NCI-H2081 treated with DMSO at 0.1 percent for 48 hours (cell line): ENCODE measurements around the gene SDC4.
"Not testable (repeated sequence)": the region's sequence is repeated elsewhere in the genome, so short reads cannot be mapped to it uniquely, and the experiment has no call there.

Experiments used
- DNase-seq: peaks from one replicate; lab custom pipeline; 2025; lab: John Stamatoyannopoulos, UW

SDC4 gene

GRCh38 chr20:45363611-45364492 lies 15.6 kb upstream of the SDC4 start:
- no peak for DNase-seq

DNA sequence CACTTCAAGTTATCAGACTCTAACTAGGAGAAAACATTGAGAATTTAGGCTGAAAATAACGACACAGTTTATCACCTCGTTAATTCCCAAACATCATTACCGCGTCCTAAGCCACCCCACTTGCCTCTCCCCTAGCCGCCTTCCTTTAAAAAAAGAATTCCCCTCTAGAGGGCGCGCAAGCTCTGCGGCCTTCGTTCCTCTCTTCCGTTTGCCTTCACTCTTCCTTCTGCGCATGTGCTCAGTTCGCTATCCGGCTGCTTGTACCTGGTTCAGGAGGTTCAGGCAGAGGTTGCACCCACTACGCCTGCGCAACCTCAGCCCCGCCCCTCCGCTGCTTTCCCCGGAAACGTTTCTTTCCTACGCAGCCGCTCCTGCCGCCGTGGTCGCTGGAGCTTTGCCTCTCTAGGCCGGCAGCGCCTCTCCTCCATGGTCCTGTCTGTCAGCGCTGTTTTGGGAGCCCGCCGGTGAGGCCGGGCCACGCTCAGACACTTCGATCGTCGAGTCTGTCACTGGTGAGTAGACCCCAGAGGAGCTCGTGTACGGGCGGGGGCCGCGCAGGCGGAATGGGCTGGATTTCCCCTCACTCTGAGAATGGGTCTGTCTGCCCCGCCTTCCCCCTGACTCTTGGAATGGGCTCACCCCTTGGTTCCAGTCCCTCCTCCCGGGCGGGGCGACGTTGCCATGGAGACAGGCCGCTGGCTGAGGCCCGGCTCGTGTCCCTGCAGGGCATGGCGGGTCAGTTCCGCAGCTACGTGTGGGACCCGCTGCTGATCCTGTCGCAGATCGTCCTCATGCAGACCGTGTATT lies 14.8 kb upstream of the SDC4 start, which contains the start of gene SYS1:
TSS of gene SYS1 (plus strand) at position 353 of the 807 bp plus-strand sequence. CDS start at position 729, 376 bp downstream.
- DNase-seq, result peak; percentile 94

GRCh38 chr20:45361793-45362192 lies 13.6 kb upstream of the SDC4 start:
- no peak for DNase-seq

GRCh38 chr20:45359406-45360148 lies 11.4 kb upstream of the SDC4 start:
- no peak for DNase-seq

- no peak for DNase-seq
These were observed 10.8 kb upstream of the SDC4 start for GRCh38 chr20:45359069-45359405.

- DNase-seq, result no peak
These were observed 10.3 kb upstream of the SDC4 start for GRCh38 chr20:45358282-45359068.

GRCh38 chr20:45355209-45356084 lies 7.2 kb upstream of the SDC4 start:
- no peak for DNase-seq

- no peak for DNase-seq
These were observed 6.4 kb upstream of the SDC4 start for GRCh38 chr20:45354423-45355208.

GRCh38 chr20:45353746-45354145 lies 5.5 kb upstream of the SDC4 start:
- no peak for DNase-seq

DNA sequence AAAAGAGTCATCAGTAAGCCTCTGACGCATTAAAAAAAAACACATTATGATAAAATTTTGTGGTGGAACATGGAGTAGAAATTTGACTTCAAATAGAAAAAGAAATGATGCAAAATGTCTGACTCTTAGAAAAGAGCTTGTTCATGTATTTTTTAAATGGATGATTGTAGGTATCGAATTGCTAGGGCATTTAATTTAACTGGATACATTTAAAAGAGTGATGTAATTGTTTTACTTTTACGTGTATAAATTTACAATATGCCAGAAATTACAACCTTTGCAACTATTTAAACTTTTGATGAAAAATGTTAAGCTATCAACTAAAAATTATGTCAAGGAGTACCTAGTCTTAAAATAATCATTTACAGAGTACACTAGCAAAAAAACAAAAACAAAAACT lies 4.5 kb upstream of the SDC4 start:
- DNase-seq, result no peak

- not testable (repeated sequence) for DNase-seq
These were observed 2.6 kb upstream of the SDC4 start for GRCh38 chr20:45350795-45351194.

- DNase-seq, result no peak
These were observed 2.0 kb upstream of the SDC4 start for GRCh38 chr20:45350217-45350616.

DNA sequence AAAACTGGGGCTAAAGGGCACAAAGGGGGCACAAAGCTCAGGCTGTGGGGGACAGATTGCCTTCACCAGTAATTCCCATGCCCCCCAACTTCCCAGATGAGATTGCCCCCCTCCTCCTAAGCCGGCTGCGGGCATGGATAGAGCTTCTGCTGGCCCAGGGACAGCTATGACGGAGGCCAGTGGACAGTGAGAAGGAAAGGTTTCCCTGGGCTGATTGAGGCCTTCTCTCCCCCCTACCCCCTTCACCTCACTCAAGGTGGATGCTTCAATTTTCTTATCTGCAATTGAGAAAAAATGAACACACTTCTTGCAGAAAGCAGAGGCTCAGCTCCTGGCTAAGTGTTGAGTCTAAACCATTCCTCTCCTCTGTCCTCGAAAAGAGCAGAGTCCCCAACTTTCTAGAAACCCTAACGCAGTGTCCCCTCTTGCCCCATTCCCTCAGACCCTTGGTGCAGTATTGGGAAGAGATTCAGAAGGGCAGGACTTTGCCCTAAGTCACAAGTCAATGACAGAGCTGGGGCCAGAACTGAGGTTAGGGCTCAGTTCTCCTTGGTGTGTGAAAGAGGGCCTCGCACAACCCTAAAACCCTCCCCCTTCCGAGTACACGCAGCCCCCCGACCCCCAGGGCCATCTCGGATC lies 808 bp downstream of the SDC4 start:
- DNase-seq, result no peak

GRCh38 chr20:45346851-45347250 lies 1.4 kb downstream of the SDC4 start:
- no peak for DNase-seq

DNA sequence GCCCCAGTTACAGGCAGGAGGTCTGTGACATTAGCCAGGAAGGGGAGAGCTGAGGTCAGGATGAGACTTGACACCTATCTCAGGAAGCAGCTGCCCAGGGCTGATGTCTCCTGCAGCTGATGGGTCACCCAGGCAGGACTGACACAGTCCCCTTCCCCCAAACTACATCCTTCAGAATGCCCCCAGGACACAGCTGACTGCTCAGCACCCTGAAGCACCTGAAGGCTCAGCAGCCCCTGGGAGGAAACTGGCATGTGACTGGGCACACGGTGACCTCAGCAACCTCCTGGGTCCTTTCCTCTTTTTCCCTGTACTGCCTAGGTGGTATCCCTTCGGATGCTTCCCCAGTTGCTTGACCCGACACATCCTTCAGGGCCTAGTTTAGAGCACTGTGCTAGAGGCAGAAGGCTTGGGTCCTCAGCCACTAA lies 1.9 kb downstream of the SDC4 start:
- no peak for DNase-seq

DNA sequence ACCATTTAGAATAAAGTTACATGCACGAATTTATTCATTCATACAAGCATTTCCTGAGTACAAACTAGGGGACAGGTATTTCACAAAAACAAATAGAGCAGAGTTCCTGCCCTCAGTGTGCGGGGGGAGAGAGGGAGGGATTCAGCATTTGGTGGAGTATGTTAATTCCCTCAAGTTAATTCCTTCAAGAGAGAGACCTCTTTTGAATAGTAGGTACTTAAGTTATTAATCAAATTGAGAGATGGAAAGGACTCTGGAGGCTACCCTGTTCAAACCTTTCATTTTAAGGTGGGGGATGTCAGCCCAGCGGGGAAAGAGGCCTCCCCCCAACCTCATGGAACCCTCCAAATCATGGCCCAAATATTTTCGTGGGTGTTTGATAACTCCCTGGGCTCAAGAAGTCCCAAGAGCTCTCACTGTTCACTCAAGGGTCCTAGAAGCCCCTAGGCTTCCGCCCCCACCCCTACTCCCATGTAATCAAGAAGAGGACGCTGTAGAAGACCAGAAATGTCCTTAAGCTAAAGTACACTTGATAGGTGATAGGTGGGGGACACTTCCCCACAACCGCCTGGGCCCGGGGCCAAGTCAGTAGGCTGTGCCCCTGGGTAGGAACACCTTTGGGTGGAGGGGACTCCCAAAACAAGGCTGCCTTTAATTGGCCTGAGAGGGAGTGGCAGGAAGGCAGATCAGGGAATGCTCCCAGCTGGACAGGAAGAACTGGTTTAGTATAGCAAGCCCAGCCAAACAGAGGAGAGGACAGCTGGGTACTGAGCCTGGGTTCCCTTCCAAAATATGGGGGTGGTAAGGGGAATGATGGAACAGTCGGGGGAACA lies 2.9 kb downstream of the SDC4 start:
- no peak for DNase-seq

GRCh38 chr20:45344168-45344860 lies 3.9 kb downstream of the SDC4 start:
- no peak for DNase-seq
